Measurements from ENCODE around the gene ME1.
"Not testable (repeated sequence)": the region's sequence is repeated elsewhere in the genome, so short reads cannot be mapped to it uniquely, and the experiment has no call there.

ME1 gene

DNA sequence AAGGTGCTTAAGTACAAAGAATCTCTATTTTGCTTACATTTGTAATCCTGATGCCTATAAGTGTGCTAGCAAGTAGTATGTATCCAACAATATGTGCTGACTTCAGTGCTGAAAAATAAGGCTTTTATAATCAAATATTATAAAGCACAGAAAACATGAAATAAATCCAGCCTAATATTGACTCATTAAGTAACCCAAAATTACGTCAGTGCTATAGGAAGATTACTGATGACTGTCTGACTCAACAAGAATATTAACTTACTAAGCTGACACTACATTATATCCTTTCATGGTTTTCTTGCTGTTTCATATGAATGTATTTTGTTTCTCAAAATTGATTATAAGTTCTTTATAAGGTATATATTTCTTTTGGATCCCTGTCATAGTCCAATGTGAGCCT is 76.1 kb downstream of the ME1 start:
- TF ChIP-seq POLR2A (IDR thresholded peaks at IDR 0.05; ENCODE audit: low read length) (no peak), GATA1 (IDR thresholded peaks at IDR 0.05; ENCODE audit: low read depth, low read length) (no peak)
- no peak for DNase-seq

GRCh38 chr6:83352424-83353061 is 78.3 kb downstream of the ME1 start:
- no peak for TF ChIP-seq POLR2A (IDR thresholded peaks at IDR 0.05; ENCODE audit: low read length)
- TF ChIP-seq GATA1 (IDR thresholded peaks at IDR 0.05; ENCODE audit: low read depth, low read length): no peak
- DNase-seq: no peak

- DNase-seq: no peak
- TF ChIP-seq POLR2A (IDR thresholded peaks at IDR 0.05; ENCODE audit: low read length) (no peak), GATA1 (IDR thresholded peaks at IDR 0.05; ENCODE audit: low read depth, low read length) (no peak)
These were observed 87.7 kb downstream of the ME1 start for GRCh38 chr6:83343121-83343520.

GRCh38 chr6:83341765-83342164 is 89.1 kb downstream of the ME1 start:
- DNase-seq: no peak

GRCh38 chr6:83333916-83334315 is 96.9 kb downstream of the ME1 start:
- not testable (repeated sequence) for DNase-seq

More at GRCh38 chr6:83341765-83342164, 89.1 kb downstream of the ME1 start:
- no peak for TF ChIP-seq GATA1 (IDR thresholded peaks at IDR 0.05; ENCODE audit: low read depth, low read length)
- no peak for TF ChIP-seq POLR2A (IDR thresholded peaks at IDR 0.05; ENCODE audit: low read length)

DNA sequence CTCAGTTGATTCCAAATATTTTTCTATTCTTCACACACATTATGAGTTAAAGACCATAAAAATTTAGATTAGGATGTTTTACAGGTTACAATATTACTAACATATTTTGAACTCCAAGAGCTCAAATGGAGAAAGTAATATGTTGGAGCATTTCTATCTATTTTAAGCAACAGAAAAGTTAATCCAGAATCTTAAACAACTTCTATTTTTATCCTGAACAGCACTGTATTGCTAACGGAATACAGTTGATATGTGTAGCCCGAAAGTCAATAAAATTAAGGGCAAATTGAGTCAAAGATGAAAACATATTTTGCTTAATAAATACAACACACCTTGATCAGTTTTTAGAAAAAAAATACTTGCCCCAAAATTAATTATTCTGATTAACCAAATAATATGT is 97.4 kb downstream of the ME1 start:
- no peak for TF ChIP-seq POLR2A (IDR thresholded peaks at IDR 0.05; ENCODE audit: low read length)
- no peak for TF ChIP-seq GATA1 (IDR thresholded peaks at IDR 0.05; ENCODE audit: low read depth, low read length)
- DNase-seq: no peak

GRCh38 chr6:83314693-83315092 is 116.2 kb downstream of the ME1 start:
- no peak for DNase-seq
- TF ChIP-seq POLR2A (IDR thresholded peaks at IDR 0.05; ENCODE audit: low read length) (no peak), GATA1 (IDR thresholded peaks at IDR 0.05; ENCODE audit: low read depth, low read length) (no peak)

DNA sequence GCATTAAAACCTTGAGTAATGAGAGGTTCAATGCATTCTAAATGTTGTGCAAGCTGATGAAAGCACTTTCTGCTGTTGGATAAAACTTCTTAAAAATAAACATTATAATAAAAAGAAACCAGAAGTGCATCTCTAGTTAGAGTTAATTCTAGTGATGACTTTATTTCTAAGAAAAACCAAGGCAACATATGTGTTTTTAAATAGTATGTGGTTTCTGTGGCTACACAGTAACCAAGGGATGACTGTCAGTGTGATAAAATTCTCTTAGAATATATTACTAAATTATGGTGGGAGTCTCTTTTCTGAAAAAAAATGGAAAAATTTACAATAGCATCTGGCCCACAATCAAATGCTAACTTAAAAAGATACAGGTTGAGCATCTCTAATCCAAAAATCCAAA is 117.0 kb downstream of the ME1 start:
- no peak for DNase-seq
- TF ChIP-seq GATA1 (IDR thresholded peaks at IDR 0.05; ENCODE audit: low read depth, low read length) (no peak), POLR2A (IDR thresholded peaks at IDR 0.05; ENCODE audit: low read length) (no peak)

DNA sequence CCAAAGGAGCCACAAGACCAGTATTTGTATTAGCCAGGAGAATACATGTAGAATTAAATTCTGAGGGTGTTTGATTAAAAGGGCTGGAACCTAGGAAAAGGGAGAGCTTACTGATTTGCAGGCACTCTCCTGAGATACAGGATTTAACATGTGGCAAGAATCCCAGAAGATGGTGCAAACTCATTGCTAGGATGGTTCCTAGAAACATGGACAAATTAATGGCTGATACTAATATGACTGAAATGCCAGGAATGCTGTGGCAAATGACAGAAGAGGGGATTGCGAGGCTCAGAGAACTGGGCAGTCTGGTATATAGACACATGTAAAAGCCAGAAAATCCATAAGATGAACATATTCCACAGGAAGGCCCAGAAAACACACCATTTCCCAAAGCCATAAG is 119.6 kb downstream of the ME1 start:
- TF ChIP-seq GATA1 (IDR thresholded peaks at IDR 0.05; ENCODE audit: low read depth, low read length) (no peak), POLR2A (IDR thresholded peaks at IDR 0.05; ENCODE audit: low read length) (no peak)
- no peak for DNase-seq

DNA sequence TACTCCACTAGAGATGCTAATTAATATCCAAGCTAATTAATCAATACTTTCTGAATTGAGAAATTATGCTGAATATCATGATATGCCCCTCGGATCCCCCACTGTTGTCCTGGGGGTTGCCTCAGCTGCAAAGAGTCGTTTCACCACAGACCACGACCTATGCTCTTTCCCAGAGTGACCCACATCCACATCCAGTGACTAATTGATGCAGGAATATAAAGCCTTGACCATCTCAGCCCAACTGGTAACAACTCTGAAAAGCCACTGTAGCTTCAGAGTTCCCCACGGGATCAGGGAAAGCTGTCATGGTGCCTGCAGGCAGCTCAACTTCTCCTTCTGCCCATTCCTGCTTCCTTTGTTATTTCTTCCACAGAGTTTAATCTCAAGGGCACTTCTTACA is 120.8 kb downstream of the ME1 start:
- no peak for DNase-seq
- TF ChIP-seq GATA1 (IDR thresholded peaks at IDR 0.05; ENCODE audit: low read depth, low read length): no peak
- TF ChIP-seq POLR2A (IDR thresholded peaks at IDR 0.05; ENCODE audit: low read length): no peak

DNA sequence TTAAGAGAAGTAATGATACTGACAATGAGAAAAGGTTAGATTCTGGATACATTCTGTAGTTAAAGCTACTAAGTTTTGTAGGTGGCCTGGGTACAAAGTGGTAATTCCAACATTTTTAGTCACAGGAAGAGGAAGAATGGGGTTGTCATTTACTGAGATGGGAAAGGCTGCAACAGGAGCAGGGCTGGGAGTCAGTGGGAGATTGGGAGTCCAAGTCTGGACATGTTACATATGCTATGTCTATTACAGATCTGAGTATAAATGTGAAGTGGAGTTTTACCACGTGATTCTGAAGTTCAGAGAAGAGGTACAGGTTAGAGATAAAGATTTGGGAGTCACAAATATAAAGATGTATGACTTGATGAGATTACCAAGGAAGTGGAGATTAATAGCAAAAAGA is 121.5 kb downstream of the ME1 start:
- TF ChIP-seq GATA1 (IDR thresholded peaks at IDR 0.05; ENCODE audit: low read depth, low read length): no peak
- TF ChIP-seq POLR2A (IDR thresholded peaks at IDR 0.05; ENCODE audit: low read length): no peak
- DNase-seq: no peak

- TF ChIP-seq GATA1 (IDR thresholded peaks at IDR 0.05; ENCODE audit: low read depth, low read length) (no peak), POLR2A (IDR thresholded peaks at IDR 0.05; ENCODE audit: low read length) (no peak)
- DNase-seq: no peak
These were observed 122.0 kb downstream of the ME1 start for GRCh38 chr6:83308833-83309232.

DNA sequence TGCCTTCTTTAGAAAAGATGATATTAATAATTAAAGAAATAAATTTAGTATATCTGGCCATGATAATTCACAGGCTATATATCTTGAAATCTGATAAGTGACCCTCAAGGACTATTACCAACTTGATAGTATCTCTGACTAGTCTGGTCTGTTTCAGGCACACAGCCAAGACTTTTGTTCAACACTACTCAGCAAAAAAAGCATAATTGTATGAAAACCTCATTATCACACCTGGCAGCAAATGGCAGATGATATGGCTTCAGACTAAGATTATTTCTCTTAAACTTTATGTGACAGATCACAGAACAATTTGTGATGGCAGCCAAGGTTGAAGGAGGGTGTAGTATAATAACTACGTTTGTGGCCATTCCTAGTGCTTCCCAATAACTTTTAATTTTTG is 123.0 kb downstream of the ME1 start:
- TF ChIP-seq GATA1 (IDR thresholded peaks at IDR 0.05; ENCODE audit: low read depth, low read length) (no peak), POLR2A (IDR thresholded peaks at IDR 0.05; ENCODE audit: low read length) (no peak)
- no peak for DNase-seq

- TF ChIP-seq POLR2A (IDR thresholded peaks at IDR 0.05; ENCODE audit: low read length): no peak
- TF ChIP-seq GATA1 (IDR thresholded peaks at IDR 0.05; ENCODE audit: low read depth, low read length): no peak
- DNase-seq: no peak
These were observed 127.4 kb downstream of the ME1 start for GRCh38 chr6:83303426-83303825.

DNA sequence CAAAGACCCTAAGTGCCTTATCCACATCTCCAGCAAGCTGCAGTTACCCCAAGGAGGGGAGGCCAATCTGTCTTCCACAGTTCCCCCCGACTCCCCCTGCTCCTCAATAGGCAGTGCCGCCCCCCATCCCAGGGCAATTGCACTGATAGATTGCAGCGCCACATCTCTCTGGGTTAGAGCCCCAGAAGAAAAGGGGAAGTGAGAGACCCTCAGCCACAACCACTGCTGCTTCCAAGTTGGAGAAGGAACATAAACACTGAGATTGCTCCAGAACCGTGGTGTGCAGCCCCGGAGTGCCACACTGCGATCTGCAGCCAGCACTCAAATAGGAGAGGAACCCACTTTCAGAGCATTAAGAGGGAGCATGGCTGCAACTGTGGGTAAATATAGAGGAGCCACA is 136.2 kb downstream of the ME1 start:
- no peak for DNase-seq
- TF ChIP-seq GATA1 (IDR thresholded peaks at IDR 0.05; ENCODE audit: low read depth, low read length) (no peak), POLR2A (IDR thresholded peaks at IDR 0.05; ENCODE audit: low read length) (no peak)
